Stomach (tissue), 4 donors: ENCODE measurements around the gene MLKL.

Experiments used
- CTCF ChIP-seq, 7 experiments: fragments of 450-650 bp in 4 of 7; fragments of 200-600 bp in 3 of 7; sonication (generic) in 3 of 7; IDR thresholded peaks; one replicate each; pipeline ENCODE4 v1.5.1; 2016 to 2019; ENCODE audit warnings: antibody characterized with exemption in 7 of 7, control low read depth in 2 of 7, mild to moderate bottlenecking in 1 of 7
- EP300 ChIP-seq: sonication (generic); formaldehyde crosslinking; IDR thresholded peaks from one replicate; pipeline ENCODE4 v1.6.1; 2017; ENCODE audit warnings: antibody characterized with exemption
- POLR2A ChIP-seq, 4 donors: fragments of 450-650 bp; IDR thresholded peaks; one replicate each; pipeline ENCODE4 v1.6.1; 2016; ENCODE audit warnings: antibody characterized with exemption in 4 of 4, control low read depth in 2 of 4, mild to moderate bottlenecking in 1 of 4, moderate library complexity in 1 of 4
- POLR2AphosphoS5 ChIP-seq, 3 donors: sonication (generic); formaldehyde crosslinking; IDR thresholded peaks; one replicate each; pipeline ENCODE4 v1.6.1; 2016; ENCODE audit warnings: antibody characterized with exemption in 3 of 3

GRCh38 chr16:74748616-74749026 is 48.0 kb upstream of the MLKL start:
- TF ChIP-seq POLR2A (IDR thresholded peaks at IDR 0.05) (no peak), CTCF (IDR thresholded peaks at IDR 0.05) (no peak), POLR2AphosphoS5 (IDR thresholded peaks at IDR 0.05) (no peak), EP300 (no peak)
